ENCODE results near the gene FAM89A. TPM values are rescaled to one million over a fixed set of nuclear protein-coding genes. Genes with fewer than 3 reads are reported as not detected.

FAM89A gene
- polyA plus RNA-seq, 1 of the 3 experiments (the other 2 are of a cell fraction) = 2.7 TPM

GRCh38 chr1:231000201-231000600 is 39.9 kb downstream of the FAM89A start:
- no peak overlapping the region for H3K9ac ChIP-seq
- peaks cover 35 to 61% of the 10 kb centered on the region in 2 experiments for H3K36me3 ChIP-seq (replicated peaks in 1 of 2; ENCODE audit: control insufficient read depth in 1 of 2, insufficient read depth in 2 of 2, low read length in 1 of 2)
- H3K27ac ChIP-seq (ENCODE audit: low read depth in 2 of 2, low read length in 1 of 2) = no peak overlapping the region
- ChIA-PET CTCF (no interaction called here), POLR2A (no interaction called here)
- no peaks in the 10 kb centered on the region for H3F3A ChIP-seq (replicated peaks; ENCODE audit: insufficient read depth)
- DNase-seq = no peak
- H4K20me1 ChIP-seq (ENCODE audit: insufficient read depth) = no peaks in the 10 kb centered on the region
- no peak overlapping the region for H2AFZ ChIP-seq (ENCODE audit: low read depth)
- H3K4me2 ChIP-seq = no peak overlapping the region
- no peaks in the 10 kb centered on the region; the same call in 1 of the 2 replicates for H3K9me2 ChIP-seq
- TF ChIP-seq NRF1 (IDR thresholded peaks at IDR 0.05; ENCODE audit: low read depth, low read length) = no peak
- 89% methylated on average over 4 of the region's 4 CpGs for WGBS (ENCODE audit: low lambda C conversion rate)
- no peaks in the 10 kb centered on the region for H3K79me2 ChIP-seq (ENCODE audit: insufficient read depth)
- H3K27me3 ChIP-seq (ENCODE audit: insufficient read depth) = no peaks in the 10 kb centered on the region
- H3K9me3 ChIP-seq = no peaks in the 10 kb centered on the region
- no peaks in the 10 kb centered on the region for H3K4me1 ChIP-seq (ENCODE audit: control insufficient read depth in 1 of 2, insufficient read depth in 2 of 2, low read depth in 1 of 2, low read length in 1 of 2)
- no peak overlapping the region for H3K4me3 ChIP-seq (ENCODE audit: low read depth in 2 of 2, low read length in 1 of 2)

GRCh38 chr1:230994860-230995259 is 45.2 kb downstream of the FAM89A start:
- no peak for TF ChIP-seq MAX (IDR thresholded peaks at IDR 0.05; ENCODE audit: low read depth)
- no peak for TF ChIP-seq YY1 (IDR thresholded peaks at IDR 0.05; ENCODE audit: low read depth)
- no peak for TF ChIP-seq FOXJ3 (CRISPR knock-in tag; IDR thresholded peaks at IDR 0.05)
- TF ChIP-seq RFX5 (IDR thresholded peaks at IDR 0.05; ENCODE audit: low read length) = no peak
- TF ChIP-seq NRF1 (IDR thresholded peaks at IDR 0.05; ENCODE audit: low read depth, low read length) = no peak
- TF ChIP-seq RAD21 (IDR thresholded peaks at IDR 0.05; ENCODE audit: low read length) = no peak
- TF ChIP-seq TCF12 (IDR thresholded peaks at IDR 0.05) = no peak
- no peak for TF ChIP-seq MEF2A (IDR thresholded peaks at IDR 0.05; ENCODE audit: borderline replicate concordance, low read depth)
- no peak for TF ChIP-seq RCOR1 (IDR thresholded peaks at IDR 0.05; ENCODE audit: low read length)
- TF ChIP-seq SMC3 (IDR thresholded peaks at IDR 0.05; ENCODE audit: low read depth, low read length) = no peak
- TF ChIP-seq PBX3 (IDR thresholded peaks at IDR 0.05) = no peak
- TF ChIP-seq MXI1 (IDR thresholded peaks at IDR 0.05; ENCODE audit: low read depth, low read length) = no peak
- no peak for TF ChIP-seq IRF3 (IDR thresholded peaks at IDR 0.05; ENCODE audit: low read depth, low read length)
- TF ChIP-seq RXRA (IDR thresholded peaks at IDR 0.05; ENCODE audit: borderline replicate concordance, low read depth) = no peak
- TF ChIP-seq SIN3A (IDR thresholded peaks at IDR 0.05; ENCODE audit: borderline replicate concordance, low read depth, low read length) = no peak
- no peaks in the 10 kb centered on the region for H4K20me1 ChIP-seq (ENCODE audit: insufficient read depth)
- CTCF ChIA-PET = no interaction called here
- H3K79me2 ChIP-seq (ENCODE audit: insufficient read depth) = peaks cover 4% of the 10 kb centered on the region; the same call in 1 of the 2 replicates
- DNase-seq = no peak
- H3K36me3 ChIP-seq (replicated peaks in 1 of 2; ENCODE audit: control insufficient read depth in 1 of 2, insufficient read depth in 2 of 2, low read length in 1 of 2) = peaks cover 32 to 74% of the 10 kb centered on the region in 2 experiments
- H3K9me2 ChIP-seq = no peaks in the 10 kb centered on the region
- 97% methylated on average over 1 of the region's 1 CpG for WGBS (ENCODE audit: low lambda C conversion rate)
- no peaks in the 10 kb centered on the region for H3K27me3 ChIP-seq (ENCODE audit: insufficient read depth)
- H3K27ac ChIP-seq (ENCODE audit: low read depth in 2 of 2, low read length in 1 of 2) = no peak overlapping the region
- no peak overlapping the region for H3K4me3 ChIP-seq (ENCODE audit: low read depth in 2 of 2, low read length in 1 of 2)
- H3K4me1 ChIP-seq (ENCODE audit: control insufficient read depth in 1 of 2, insufficient read depth in 2 of 2, low read depth in 1 of 2, low read length in 1 of 2) = no peaks in the 10 kb centered on the region
- POLR2A ChIA-PET = no interaction called here
- no peaks in the 10 kb centered on the region for H3K9me3 ChIP-seq
- no peaks in the 10 kb centered on the region for H3F3A ChIP-seq (replicated peaks; ENCODE audit: insufficient read depth)
- H3K9ac ChIP-seq = no peak overlapping the region
- no peak overlapping the region for H2AFZ ChIP-seq (ENCODE audit: low read depth)
- H3K4me2 ChIP-seq = no peak overlapping the region
